GM18951 (cell line): ENCODE results near the gene SLC25A51.

ENCODE experiments used
- POLR2A ChIP-seq: IDR thresholded peaks from 4 replicates; pipeline ENCODE4 v1.6.1; 2011; ENCODE audit warnings: mild to moderate bottlenecking; ENCODE audit not compliant: insufficient read length, insufficient read depth; ENCODE audit errors: extremely low read depth
- in situ Hi-C: fragments of 300-500 bp; cut with MboI; formaldehyde crosslinking; loops from one replicate; pipeline ENCODE4 v1.12.0; 2022; ENCODE audit warnings: low sequenced_read_pairs, mixed read lengths, inconsistent platforms; ENCODE audit not compliant: unreplicated experiment

Gene SLC25A51

GRCh38 chr9:37919956-37920335 is 16.0 kb upstream of the SLC25A51 start:
- in situ Hi-C loops, result loop anchor here (10.0 kb wide), 1 partner anchor 165 kb away; no protein-coding TSS in a partner anchor
- TF ChIP-seq POLR2A, result no peak

DNA sequence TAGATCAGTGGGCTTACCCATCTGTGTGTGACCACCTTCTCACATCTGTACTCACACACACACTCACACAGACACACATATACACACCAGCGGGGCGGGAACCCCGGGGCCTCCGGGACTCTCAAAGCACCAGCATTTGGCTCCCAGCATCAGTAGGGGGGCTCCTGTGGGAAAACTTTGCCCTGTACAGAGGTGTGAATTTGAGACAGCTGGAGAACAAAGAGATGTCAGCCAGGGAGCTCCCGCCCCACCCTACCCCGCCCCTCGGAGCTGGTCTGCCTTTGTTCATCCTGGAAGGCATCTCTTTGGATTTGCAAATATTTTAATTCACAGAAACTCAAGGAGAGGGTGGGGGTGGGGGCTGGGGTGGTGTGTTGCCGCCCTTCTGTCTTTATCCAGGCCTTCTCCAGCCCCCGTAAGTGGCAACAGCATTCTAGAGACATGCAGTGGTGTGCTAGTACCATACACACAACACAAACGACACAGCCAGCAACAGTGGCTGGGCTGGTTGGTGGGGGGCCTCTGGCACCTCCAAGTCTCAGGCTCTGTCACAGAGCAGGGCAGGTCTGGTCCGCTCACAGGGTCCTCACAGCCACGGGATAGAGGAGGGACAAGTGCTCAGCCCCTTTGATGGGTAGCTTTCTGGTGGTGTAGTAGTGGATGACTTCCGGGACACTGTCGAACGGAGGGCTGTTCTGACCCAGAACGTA is 15.5 kb upstream of the SLC25A51 start:
- in situ Hi-C loops, result loop anchor here (10.0 kb wide), 1 partner anchor 165 kb away; no protein-coding TSS in a partner anchor
- no peak for TF ChIP-seq POLR2A

- no peak for TF ChIP-seq POLR2A
- in situ Hi-C loops, result loop anchor here (10.0 kb wide), 1 partner anchor 166 kb away; no protein-coding TSS in a partner anchor
These were observed 14.8 kb upstream of the SLC25A51 start for GRCh38 chr9:37918665-37919170.

DNA sequence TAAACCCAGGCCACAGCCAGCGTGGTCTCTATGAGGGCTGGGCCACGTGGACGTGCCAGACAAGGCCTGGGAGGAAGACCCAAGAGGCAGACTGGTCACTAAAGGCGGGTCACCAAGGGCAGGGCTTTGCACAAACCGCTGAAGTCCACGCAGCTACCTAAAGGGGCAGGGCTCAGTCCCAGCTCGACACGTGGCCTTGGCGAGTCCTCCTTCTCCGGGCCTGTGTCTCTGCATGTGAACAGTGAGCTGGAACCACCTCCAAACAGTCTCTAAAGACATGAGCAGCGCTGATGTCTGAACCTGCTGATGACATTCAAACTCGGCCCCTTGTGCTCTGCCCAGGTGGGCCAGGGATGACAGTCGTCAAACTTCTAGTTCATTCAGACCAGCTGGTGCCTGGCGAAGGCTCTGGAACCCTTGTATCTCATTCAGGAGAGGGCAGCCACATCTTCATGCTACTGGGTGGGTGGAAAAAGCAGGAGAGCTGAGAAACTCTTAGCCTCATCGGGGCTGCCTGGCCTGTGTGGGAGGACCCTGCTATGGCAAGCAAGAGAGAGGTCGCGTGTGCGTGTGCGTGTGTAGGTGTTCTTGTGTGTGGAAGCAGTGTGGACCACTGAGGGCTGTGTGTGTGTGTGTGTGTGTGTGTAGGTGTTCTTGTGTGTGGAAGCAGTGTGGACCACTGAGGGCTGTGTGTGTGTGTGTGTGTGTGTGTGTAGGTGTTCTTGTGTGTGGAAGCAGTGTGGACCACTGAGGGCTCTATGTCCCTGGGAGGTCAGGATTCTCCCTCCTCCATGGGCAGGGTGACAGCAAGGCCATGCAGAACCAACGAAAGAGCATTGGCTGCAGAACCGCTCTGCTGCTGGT is 14.1 kb upstream of the SLC25A51 start:
- TF ChIP-seq POLR2A, result no peak
- in situ Hi-C loops, result loop anchor here (10.0 kb wide), 1 partner anchor 167 kb away; no protein-coding TSS in a partner anchor

- no peak for TF ChIP-seq POLR2A
- in situ Hi-C loops, result loop anchor here (10.0 kb wide), 1 partner anchor 167 kb away; no protein-coding TSS in a partner anchor
These were observed 13.4 kb upstream of the SLC25A51 start for GRCh38 chr9:37917313-37917731.

- in situ Hi-C loops, result loop anchor here (10.0 kb wide), 1 partner anchor 168 kb away; no protein-coding TSS in a partner anchor
- TF ChIP-seq POLR2A, result no peak
These were observed 12.8 kb upstream of the SLC25A51 start for GRCh38 chr9:37916471-37917312.

- in situ Hi-C loops, result loop anchor here (10.0 kb wide), 1 partner anchor 169 kb away; no protein-coding TSS in a partner anchor
- TF ChIP-seq POLR2A, result no peak
These were observed 12.1 kb upstream of the SLC25A51 start for GRCh38 chr9:37915911-37916470.

DNA sequence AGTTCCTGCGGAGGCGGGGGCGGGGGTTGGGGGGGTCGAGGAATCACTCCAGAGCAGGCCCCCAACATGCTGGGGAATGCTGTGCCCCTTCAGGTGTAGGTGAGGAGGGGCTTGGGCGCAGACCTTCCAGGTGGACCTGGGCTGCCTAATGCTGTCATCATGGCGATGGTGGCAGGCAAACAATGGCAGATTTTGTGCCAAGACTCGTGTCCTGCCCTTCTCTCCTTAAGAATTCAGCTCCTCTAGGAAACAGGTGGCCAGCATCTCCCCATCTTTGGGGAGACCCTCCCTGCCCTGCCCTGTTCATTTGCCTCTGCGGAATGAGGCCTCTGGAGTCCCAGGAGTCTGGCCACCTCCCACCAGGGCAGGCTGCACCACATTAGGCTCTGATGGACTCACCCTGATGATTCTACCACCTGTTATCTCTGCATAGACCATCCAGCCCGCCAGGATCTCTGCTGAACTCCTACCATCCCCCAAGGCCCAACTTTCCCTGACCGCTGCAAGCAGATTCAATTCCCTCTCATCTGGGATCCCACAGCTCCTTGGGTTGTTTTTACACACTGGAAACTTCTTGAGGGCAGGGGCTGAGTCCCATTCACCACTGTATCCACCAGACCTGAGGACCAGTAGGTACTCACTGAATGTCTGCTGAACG is 10.9 kb upstream of the SLC25A51 start:
- in situ Hi-C loops, result loop anchor here (5.0 to 10.0 kb wide), 2 partner anchors 170 to 447 kb away; no protein-coding TSS in a partner anchor
- TF ChIP-seq POLR2A, result no peak

DNA sequence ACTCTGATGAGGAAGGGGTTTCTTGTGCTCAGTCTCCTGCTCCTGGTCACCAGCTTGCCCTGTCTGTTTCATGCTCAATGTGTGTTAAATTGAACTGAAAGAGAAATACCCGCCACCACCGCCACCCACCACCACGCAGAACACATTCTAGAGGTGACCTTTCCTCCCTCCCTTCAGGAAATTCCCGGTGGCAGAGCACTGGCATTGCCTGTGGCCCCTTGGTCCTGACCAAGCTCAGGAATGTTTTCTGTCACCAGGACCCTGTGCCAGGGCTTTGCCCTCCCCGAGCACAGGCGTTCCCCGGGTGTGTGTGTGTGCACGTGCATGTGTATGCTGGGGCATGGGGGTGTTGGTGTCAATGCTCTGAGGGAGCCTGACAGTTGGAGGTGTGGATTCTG is 10.2 kb upstream of the SLC25A51 start:
- in situ Hi-C loops, result loop anchor here (5.0 to 10.0 kb wide), 2 partner anchors 171 to 448 kb away; no protein-coding TSS in a partner anchor
- TF ChIP-seq POLR2A, result no peak

DNA sequence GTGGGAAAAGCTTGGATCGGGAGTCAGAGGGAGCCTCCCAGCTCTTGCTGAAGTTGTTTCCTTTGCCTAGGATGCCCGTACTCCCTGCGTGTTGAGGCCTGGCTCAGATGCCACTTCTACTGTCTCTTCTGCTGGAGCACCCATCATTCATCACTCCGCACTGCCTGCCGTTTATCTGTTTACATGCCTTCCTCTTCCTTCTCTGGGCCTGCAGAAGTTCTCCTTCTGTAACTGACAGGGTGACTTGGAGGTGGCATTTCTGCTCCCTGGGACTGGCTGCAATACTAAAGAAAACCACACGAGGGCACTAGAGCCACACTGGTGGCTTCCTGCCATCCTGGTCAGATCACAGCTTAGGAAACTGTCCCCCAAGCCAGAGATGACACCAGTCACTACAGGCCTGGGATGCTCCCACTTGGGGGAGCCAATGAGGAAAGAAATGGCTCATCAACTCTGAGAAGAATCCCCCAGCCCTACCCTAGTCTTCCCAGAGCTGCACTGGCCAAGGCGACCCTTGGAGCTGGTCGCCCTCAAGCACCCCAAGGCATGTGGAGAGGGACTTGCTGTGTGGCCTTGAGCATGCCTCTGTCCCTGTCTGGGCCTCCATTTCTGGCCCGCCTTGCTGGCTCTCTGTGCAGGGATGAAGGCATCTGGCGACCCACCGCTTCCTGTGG is 9.7 kb upstream of the SLC25A51 start:
- no peak for TF ChIP-seq POLR2A
- in situ Hi-C loops, result loop anchor here (5.0 to 10.0 kb wide), 2 partner anchors 171 to 449 kb away; no protein-coding TSS in a partner anchor

GRCh38 chr9:37911271-37911681 is 7.3 kb upstream of the SLC25A51 start:
- no peak for TF ChIP-seq POLR2A
- in situ Hi-C loops, result loop anchor here (5.0 to 10.0 kb wide), 2 partner anchors 174 to 451 kb away; no protein-coding TSS in a partner anchor
